ENCODE data around the gene PFN3. TPM values are rescaled to one million over a fixed set of nuclear protein-coding genes. Genes with fewer than 3 reads are reported as not detected.

Gene PFN3
- total RNA-seq, 1 donor from 2014 or later, result not detected

DNA sequence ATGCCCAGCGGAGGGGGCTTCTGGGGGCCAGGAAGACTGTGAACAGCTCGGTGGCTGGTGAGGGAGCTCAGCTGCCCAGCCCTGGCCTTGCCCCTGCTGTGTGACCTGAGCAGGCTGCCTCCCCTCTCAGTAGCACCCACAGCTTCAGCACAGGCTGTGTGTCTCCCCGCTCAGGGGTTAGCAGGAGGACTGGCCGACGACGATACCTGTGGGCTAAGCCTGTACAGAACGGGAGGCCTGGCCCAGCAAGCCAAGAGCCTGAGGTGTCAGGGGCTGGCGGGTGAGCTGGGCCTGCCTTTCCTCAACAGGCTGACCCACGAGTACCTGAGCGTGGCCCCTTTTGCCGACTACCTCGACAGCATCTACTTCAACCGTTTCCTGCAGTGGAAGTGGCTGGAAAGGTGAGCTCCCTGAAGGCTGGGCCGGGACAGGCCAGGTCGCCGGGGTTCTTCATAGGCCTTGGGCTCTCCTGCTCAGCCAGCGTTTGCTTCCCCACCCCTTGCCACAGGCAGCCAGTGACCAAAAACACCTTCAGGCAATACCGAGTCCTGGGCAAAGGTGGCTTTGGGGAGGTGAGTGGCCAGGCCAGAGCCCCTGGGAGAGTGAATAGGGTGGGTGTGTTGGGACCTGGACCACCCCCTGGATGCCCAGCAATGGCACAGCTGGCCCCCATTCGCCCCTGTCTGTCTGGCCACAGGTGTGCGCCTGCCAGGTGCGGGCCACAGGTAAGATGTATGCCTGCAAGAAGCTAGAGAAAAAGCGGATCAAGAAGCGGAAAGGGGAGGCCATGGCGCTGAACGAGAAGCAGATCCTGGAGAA, 32.6 kb upstream of the PFN3 start:
- H3K27me3 ChIP-seq (ENCODE audit: control insufficient read depth, insufficient read depth, low read length), result no peaks in the 10 kb centered on the region
- H3K4me3 ChIP-seq (ENCODE audit: low read depth, low read length), result no peak overlapping the region
- DNase-seq (ENCODE audit: low read depth), result no peak
- TF ChIP-seq, protein P1, sequence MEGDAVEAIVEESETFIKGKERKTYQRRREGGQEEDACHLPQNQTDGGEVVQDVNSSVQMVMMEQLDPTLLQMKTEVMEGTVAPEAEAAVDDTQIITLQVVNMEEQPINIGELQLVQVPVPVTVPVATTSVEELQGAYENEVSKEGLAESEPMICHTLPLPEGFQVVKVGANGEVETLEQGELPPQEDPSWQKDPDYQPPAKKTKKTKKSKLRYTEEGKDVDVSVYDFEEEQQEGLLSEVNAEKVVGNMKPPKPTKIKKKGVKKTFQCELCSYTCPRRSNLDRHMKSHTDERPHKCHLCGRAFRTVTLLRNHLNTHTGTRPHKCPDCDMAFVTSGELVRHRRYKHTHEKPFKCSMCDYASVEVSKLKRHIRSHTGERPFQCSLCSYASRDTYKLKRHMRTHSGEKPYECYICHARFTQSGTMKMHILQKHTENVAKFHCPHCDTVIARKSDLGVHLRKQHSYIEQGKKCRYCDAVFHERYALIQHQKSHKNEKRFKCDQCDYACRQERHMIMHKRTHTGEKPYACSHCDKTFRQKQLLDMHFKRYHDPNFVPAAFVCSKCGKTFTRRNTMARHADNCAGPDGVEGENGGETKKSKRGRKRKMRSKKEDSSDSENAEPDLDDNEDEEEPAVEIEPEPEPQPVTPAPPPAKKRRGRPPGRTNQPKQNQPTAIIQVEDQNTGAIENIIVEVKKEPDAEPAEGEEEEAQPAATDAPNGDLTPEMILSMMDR (IDR thresholded peaks at IDR 0.05; ENCODE audit: insufficient read depth, low read length, poor library complexity, severe bottlenecking), result no peak
- H3K36me3 ChIP-seq (ENCODE audit: control insufficient read depth, insufficient read depth, low read length), result peaks cover 6% of the 10 kb centered on the region

DNA sequence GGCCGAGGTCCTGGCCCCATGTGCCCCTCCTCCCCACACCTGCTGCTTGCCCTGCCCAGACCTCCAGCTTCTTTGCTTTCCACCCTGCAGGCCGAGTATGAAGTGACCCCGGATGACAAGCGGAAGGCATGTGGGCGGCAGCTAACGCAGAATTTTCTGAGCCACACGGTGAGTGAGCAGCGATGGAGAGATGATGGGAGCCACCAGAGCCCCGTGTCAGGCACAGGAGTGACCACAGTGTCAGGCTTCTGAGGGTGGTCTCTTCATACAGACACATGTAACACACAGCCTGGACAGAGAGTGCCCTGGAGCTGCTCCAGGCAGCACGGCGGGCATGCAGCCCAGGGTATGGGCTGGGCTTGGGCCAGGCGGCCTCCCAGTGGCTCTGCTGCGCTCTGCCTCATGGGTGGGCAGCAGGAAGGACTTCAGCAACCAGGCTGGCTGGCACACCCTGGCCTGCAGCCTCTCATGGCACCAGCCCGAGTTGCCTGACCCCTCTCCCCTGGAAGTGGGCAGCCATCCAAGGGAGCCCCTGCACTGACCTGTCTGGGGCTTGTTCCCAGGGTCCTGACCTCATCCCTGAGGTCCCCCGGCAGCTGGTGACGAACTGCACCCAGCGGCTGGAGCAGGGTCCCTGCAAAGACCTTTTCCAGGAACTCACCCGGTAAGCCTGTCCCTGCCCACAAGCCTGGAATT, 31.8 kb upstream of the PFN3 start:
- peaks cover 6% of the 10 kb centered on the region for H3K36me3 ChIP-seq (ENCODE audit: control insufficient read depth, insufficient read depth, low read length)
- no peak for DNase-seq (ENCODE audit: low read depth)
- TF ChIP-seq, protein P1 (IDR thresholded peaks at IDR 0.05; ENCODE audit: insufficient read depth, low read length, poor library complexity, severe bottlenecking), result no peak
- H3K4me3 ChIP-seq (ENCODE audit: low read depth, low read length), result no peak overlapping the region
- no peaks in the 10 kb centered on the region for H3K27me3 ChIP-seq (ENCODE audit: control insufficient read depth, insufficient read depth, low read length)

- H3K36me3 ChIP-seq (ENCODE audit: control insufficient read depth, insufficient read depth, low read length), result peaks cover 6% of the 10 kb centered on the region
- no peak for DNase-seq (ENCODE audit: low read depth)
- TF ChIP-seq, protein P1 (IDR thresholded peaks at IDR 0.05; ENCODE audit: insufficient read depth, low read length, poor library complexity, severe bottlenecking), result no peak
Observed at GRCh38 chr5:177431317-177432142, 31.1 kb upstream of the PFN3 start.

GRCh38 chr5:177430972-177431316, 30.5 kb upstream of the PFN3 start:
- no peak overlapping the region for H3K4me3 ChIP-seq (ENCODE audit: low read depth, low read length)
- peaks cover 6% of the 10 kb centered on the region for H3K36me3 ChIP-seq (ENCODE audit: control insufficient read depth, insufficient read depth, low read length)
- TF ChIP-seq, protein P1 (IDR thresholded peaks at IDR 0.05; ENCODE audit: insufficient read depth, low read length, poor library complexity, severe bottlenecking), result no peak
- H3K27me3 ChIP-seq (ENCODE audit: control insufficient read depth, insufficient read depth, low read length), result no peaks in the 10 kb centered on the region
- DNase-seq (ENCODE audit: low read depth), result no peak

More at GRCh38 chr5:177431317-177432142, 31.1 kb upstream of the PFN3 start:
- Histone ChIP-seq H3K4me3 (ENCODE audit: low read depth, low read length) (no peak overlapping the region), H3K27me3 (ENCODE audit: control insufficient read depth, insufficient read depth, low read length) (no peaks in the 10 kb centered on the region)

DNA sequence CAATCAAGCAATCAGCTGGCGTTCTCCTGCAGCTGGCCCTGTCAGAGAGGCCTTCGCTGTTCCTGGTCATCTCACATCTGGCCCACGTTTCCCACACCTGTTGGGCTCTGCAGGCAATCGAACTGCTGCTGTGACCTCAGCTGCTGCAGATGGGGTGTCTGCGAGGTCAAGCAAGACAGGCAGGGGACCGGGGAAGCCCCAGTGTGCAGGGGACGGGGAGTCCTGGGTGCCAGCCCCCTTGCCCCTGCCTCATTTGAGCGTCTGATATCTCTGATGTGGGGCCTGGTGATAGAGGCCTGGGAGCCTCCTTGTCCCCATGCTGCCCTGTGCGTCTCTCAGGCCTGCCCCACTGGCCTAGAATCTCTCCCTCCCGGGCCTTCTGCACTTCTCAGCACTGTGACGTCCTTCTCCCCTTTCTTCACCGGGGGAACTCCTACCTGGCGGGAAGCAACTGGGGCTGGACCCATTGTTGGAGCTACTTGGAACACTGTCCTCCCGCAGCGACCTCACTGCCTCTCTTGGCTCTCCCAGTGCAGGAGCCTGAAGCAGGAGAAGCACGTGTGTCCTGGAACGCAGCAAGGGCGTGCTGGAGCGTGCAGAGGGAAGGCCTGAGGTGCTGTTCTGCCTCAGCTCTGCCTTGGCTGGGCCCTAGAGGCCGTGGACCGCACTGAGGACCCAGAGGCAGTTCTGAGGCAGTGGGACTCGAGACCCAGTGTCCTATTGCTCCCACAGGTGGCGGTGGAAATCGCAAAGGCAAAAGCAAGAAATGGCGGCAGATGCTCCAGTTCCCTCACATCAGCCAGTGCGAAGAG, 29.9 kb upstream of the PFN3 start:
- H3K27me3 ChIP-seq (ENCODE audit: control insufficient read depth, insufficient read depth, low read length), result no peaks in the 10 kb centered on the region
- H3K36me3 ChIP-seq (ENCODE audit: control insufficient read depth, insufficient read depth, low read length), result peaks cover 6% of the 10 kb centered on the region
- TF ChIP-seq, protein P1 (IDR thresholded peaks at IDR 0.05; ENCODE audit: insufficient read depth, low read length, poor library complexity, severe bottlenecking), result no peak
- no peak overlapping the region for H3K4me3 ChIP-seq (ENCODE audit: low read depth, low read length)
- no peak for DNase-seq (ENCODE audit: low read depth)
